WTC11 (cell line): ENCODE data around the gene COL1A1. TPM values are rescaled to one million over a fixed set of nuclear protein-coding genes. Genes with fewer than 3 reads are reported as not detected.

ENCODE experiments used
- ATAC-seq: fragments of 200-7000 bp; cut with Tn5 transposase; 2 replicates; pipeline ENCODE4 v1.10.0; 2021; ENCODE audit warnings: mild to moderate bottlenecking, moderate library complexity
- CTCF ChIA-PET: fragments of 300-600 bp; sonication (Branson Sonifier 250); formaldehyde crosslinking; loops from one replicate; lab custom pipeline; 2021; ENCODE audit warnings: antibody characterized with exemption; lab: Charles Lee
- POLR2A ChIA-PET: fragments of 350-600 bp; sonication (Branson Sonifier 250); formaldehyde crosslinking; loops from one replicate; lab custom pipeline; 2021; ENCODE audit warnings: antibody characterized with exemption; lab: Charles Lee
- DNase-seq: peaks from one replicate; pipeline ENCODE4 v3.0.0; 2021; ENCODE audit warnings: low spot score
- H3K27ac Mint-ChIP-seq: 2 replicates; pipeline ENCODE4 v1.8.0; 2021; ENCODE audit warnings: mixed read lengths
- H3K27me3 Mint-ChIP-seq: 2 replicates; pipeline ENCODE4 v1.8.0; 2021; ENCODE audit warnings: low read depth, mild to moderate bottlenecking, moderate library complexity, mixed read lengths
- H3K36me3 Mint-ChIP-seq: 2 replicates; pipeline ENCODE4 v1.8.0; 2021; ENCODE audit warnings: mixed read lengths
- H3K4me1 Mint-ChIP-seq: 2 replicates; pipeline ENCODE4 v1.8.0; 2022; ENCODE audit warnings: mixed read lengths
- H3K4me3 Mint-ChIP-seq: 2 replicates; pipeline ENCODE4 v1.8.0; 2021; ENCODE audit warnings: mild to moderate bottlenecking, moderate library complexity, mixed read lengths
- H3K9me3 Mint-ChIP-seq: 2 replicates; pipeline ENCODE4 v1.8.0; 2021; ENCODE audit warnings: mixed read lengths
- FOXK1 ChIP-seq: sonication (generic); formaldehyde crosslinking; IDR thresholded peaks from 2 replicates; pipeline ENCODE4 v1.8.0; 2022; ENCODE audit warnings: mild to moderate bottlenecking, moderate library complexity, missing genetic modification reagents
- SMAD3 ChIP-seq: sonication (generic); formaldehyde crosslinking; IDR thresholded peaks from 2 replicates; pipeline ENCODE4 v1.8.0; 2022; ENCODE audit warnings: missing genetic modification reagents, mild to moderate bottlenecking, borderline replicate concordance
- SMAD4 ChIP-seq: sonication (generic); formaldehyde crosslinking; IDR thresholded peaks from 2 replicates; pipeline ENCODE4 v1.8.0; 2022; ENCODE audit warnings: mild to moderate bottlenecking, missing genetic modification reagents
- SOX15 ChIP-seq: fragments of 250-450 bp; sonication (Bioruptor Pico); IDR thresholded peaks from 2 replicates; pipeline ENCODE4 v1.9.0; 2021; ENCODE audit warnings: mild to moderate bottlenecking
- ZNF423 ChIP-seq: fragments of 250-450 bp; sonication (Bioruptor Pico); IDR thresholded peaks from 2 replicates; pipeline ENCODE4 v2.1.2; 2022; ENCODE audit warnings: mild to moderate bottlenecking, moderate library complexity
- total RNA-seq: library from RNA; stranded (reverse); gene quantifications from 3 replicates; pipeline ENCODE4 v1.2.3, GENCODE V29; 2021
- TF ChIP-seq, protein P1 (sequence below): sonication (generic); formaldehyde crosslinking; IDR thresholded peaks from 2 replicates; pipeline ENCODE4 v1.8.0; 2022; ENCODE audit warnings: mild to moderate bottlenecking, missing genetic modification reagents
- TF ChIP-seq, protein P2 (sequence below): sonication (generic); formaldehyde crosslinking; conservative IDR thresholded peaks from 2 replicates; pipeline ENCODE4 v1.8.1; 2022; ENCODE audit warnings: mild to moderate bottlenecking, missing genetic modification reagents
- TF ChIP-seq, protein P3 (sequence below): fragments of 200-600 bp; IDR thresholded peaks from 2 replicates; pipeline ENCODE4 v1.8.0; 2022; ENCODE audit warnings: antibody characterized with exemption
- TF ChIP-seq, protein P4 (sequence below): sonication (generic); formaldehyde crosslinking; IDR thresholded peaks from 2 replicates; pipeline ENCODE4 v1.8.1; 2023; ENCODE audit warnings: mild to moderate bottlenecking, missing genetic modification reagents, moderate library complexity
- TF ChIP-seq, protein P5 (sequence below): sonication (generic); formaldehyde crosslinking; IDR thresholded peaks from 2 replicates; pipeline ENCODE4 v1.8.0; 2022; ENCODE audit warnings: mild to moderate bottlenecking, missing genetic modification reagents
- TF ChIP-seq, protein P6 (sequence below): sonication (generic); formaldehyde crosslinking; IDR thresholded peaks from 2 replicates; pipeline ENCODE4 v1.8.0; 2022; ENCODE audit warnings: missing genetic modification reagents
- TF ChIP-seq, protein P7 (sequence below): fragments of 250-450 bp; sonication (Bioruptor Pico); conservative IDR thresholded peaks from 2 replicates; pipeline ENCODE4 v1.9.0; 2021; ENCODE audit warnings: mild to moderate bottlenecking

COL1A1 gene
- total RNA-seq, 1 experiment from 2014 or later = 52.1 TPM

DNA sequence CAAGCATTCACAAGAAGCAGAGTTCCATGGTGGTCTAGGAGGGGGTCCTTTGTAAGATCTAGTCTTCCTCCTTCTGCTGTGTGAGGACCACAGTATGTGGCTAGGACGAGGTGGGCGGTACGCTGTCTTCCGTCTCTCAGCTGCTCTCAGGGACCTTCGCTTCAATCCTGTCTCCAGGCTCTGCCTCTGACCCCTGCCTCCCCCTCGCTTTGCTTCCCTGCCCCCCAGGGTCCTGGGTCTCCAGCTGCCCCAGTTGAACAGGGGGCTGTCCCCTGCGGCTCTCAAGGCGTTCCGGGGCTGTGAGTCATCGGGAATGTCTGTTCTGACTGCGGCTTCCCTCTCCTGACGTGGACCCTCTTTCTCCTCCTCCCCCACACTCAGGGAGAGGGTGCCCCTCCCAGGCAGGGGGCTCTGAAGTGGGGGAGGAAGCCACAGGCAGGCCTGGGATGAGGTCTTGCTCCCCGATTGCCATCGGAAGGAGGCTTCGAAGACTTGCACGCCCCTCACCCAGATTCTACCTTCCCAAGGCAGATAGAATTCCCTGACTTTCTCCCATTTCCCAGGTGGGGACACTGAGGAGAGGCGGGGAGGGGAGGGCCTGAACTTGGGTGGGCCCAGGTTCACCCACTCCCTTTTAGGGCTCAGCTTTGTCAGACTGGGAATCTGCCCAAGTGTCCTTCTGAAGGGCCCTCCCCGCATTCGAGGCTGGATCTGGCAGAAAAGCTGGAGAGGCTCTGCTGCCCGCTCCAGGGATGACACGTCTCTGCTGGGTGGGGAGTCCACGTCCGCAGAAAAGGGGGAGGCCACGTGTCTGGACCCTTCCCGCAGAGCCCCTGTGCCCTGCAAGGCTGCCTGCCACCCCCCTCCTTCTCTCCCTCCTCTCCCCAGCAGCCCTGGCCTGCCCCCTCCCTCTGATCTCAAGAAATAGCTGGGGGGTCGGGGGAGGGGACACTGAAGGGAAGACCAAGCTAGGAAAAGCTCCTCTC lies 9.1 kb upstream of the COL1A1 start (continued):
- TF ChIP-seq ZNF423 (CRISPR knock-in tag) = peak; percentile 90

DNA sequence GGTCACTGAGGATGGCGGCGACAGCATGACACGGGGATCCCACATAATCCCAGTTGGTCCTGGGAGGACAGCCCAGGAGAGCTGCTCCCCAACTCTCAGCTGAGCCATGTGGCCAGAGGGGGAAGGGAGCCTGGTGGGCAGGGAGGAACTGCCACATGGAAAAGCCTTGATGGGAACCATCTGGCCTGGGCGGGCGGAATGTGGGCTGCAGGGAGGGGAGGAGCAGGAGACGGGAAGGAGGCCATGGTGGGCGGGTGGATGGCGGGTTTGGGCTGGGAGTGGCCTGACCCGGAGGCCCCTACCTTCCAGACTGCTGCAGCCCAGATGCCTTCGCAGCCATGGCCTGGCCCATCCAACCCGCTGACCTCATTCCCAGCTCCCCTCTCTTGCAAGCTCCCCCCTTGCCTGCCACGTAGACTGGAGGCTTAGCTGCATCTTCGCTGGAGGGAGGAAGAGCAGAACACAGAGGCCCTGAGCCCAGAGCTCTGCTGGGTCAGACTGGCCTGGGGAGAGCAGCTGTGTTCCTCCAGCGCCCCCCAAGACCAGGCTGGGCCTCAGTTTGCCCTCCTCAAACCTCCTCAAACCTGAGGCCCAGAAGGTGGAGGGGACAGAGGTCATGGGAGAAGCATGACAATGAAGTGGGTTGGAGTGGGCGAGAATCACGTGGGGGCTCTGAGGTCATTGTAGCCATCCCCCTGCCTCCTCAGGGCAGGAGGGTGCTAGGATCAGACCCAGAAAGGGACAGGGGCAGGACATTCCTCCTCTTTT lies 8.2 kb upstream of the COL1A1 start:
- H3K4me3 Mint-ChIP-seq = no peak overlapping the region; the same call in 1 of the 2 replicates
- ATAC-seq (peak; percentile 66), DNase-seq (peak; percentile 67)
- H3K36me3 Mint-ChIP-seq = no peaks in the 10 kb centered on the region
- peaks cover 77% of the 10 kb centered on the region for H3K4me1 Mint-ChIP-seq
- no peak overlapping the region for H3K27ac Mint-ChIP-seq
- H3K9me3 Mint-ChIP-seq = no peaks in the 10 kb centered on the region
- ChIA-PET POLR2A (interaction anchor here (1.1 kb wide), 1 partner anchor 50 kb away, joined by 3 read pairs; no protein-coding TSS in a partner anchor), CTCF (interaction anchor here (0.8 to 15.3 kb wide), 9 partner anchors 9 to 153 kb away, joined by 3 to 514 read pairs (median 4); partner anchors contain the start of genes COL1A1 and TMEM92)
- H3K27me3 Mint-ChIP-seq = peaks cover 33% of the 10 kb centered on the region
- TF ChIP-seq, protein P1, sequence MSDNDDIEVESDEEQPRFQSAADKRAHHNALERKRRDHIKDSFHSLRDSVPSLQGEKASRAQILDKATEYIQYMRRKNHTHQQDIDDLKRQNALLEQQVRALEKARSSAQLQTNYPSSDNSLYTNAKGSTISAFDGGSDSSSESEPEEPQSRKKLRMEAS (CRISPR knock-in tag) = peak; percentile 49; the same call in 1 of the 2 replicates
- TF ChIP-seq, protein P2, sequence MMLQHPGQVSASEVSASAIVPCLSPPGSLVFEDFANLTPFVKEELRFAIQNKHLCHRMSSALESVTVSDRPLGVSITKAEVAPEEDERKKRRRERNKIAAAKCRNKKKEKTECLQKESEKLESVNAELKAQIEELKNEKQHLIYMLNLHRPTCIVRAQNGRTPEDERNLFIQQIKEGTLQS = no peak
- TF ChIP-seq SMAD4 (CRISPR knock-in tag) = no peak
- TF ChIP-seq, protein P3, sequence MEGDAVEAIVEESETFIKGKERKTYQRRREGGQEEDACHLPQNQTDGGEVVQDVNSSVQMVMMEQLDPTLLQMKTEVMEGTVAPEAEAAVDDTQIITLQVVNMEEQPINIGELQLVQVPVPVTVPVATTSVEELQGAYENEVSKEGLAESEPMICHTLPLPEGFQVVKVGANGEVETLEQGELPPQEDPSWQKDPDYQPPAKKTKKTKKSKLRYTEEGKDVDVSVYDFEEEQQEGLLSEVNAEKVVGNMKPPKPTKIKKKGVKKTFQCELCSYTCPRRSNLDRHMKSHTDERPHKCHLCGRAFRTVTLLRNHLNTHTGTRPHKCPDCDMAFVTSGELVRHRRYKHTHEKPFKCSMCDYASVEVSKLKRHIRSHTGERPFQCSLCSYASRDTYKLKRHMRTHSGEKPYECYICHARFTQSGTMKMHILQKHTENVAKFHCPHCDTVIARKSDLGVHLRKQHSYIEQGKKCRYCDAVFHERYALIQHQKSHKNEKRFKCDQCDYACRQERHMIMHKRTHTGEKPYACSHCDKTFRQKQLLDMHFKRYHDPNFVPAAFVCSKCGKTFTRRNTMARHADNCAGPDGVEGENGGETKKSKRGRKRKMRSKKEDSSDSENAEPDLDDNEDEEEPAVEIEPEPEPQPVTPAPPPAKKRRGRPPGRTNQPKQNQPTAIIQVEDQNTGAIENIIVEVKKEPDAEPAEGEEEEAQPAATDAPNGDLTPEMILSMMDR = no peak
- TF ChIP-seq, protein P4, sequence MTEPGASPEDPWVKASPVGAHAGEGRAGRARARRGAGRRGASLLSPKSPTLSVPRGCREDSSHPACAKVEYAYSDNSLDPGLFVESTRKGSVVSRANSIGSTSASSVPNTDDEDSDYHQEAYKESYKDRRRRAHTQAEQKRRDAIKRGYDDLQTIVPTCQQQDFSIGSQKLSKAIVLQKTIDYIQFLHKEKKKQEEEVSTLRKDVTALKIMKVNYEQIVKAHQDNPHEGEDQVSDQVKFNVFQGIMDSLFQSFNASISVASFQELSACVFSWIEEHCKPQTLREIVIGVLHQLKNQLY (CRISPR knock-in tag) = no peak
- TF ChIP-seq SOX15 (CRISPR knock-in tag) = no peak
- TF ChIP-seq, protein P5, sequence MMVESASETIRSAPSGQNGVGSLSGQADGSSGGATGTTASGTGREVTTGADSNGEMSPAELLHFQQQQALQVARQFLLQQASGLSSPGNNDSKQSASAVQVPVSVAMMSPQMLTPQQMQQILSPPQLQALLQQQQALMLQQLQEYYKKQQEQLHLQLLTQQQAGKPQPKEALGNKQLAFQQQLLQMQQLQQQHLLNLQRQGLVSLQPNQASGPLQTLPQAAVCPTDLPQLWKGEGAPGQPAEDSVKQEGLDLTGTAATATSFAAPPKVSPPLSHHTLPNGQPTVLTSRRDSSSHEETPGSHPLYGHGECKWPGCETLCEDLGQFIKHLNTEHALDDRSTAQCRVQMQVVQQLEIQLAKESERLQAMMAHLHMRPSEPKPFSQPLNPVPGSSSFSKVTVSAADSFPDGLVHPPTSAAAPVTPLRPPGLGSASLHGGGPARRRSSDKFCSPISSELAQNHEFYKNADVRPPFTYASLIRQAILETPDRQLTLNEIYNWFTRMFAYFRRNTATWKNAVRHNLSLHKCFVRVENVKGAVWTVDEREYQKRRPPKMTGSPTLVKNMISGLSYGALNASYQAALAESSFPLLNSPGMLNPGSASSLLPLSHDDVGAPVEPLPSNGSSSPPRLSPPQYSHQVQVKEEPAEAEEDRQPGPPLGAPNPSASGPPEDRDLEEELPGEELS (CRISPR knock-in tag) = no peak
- no peak for TF ChIP-seq SMAD3 (CRISPR knock-in tag)

DNA sequence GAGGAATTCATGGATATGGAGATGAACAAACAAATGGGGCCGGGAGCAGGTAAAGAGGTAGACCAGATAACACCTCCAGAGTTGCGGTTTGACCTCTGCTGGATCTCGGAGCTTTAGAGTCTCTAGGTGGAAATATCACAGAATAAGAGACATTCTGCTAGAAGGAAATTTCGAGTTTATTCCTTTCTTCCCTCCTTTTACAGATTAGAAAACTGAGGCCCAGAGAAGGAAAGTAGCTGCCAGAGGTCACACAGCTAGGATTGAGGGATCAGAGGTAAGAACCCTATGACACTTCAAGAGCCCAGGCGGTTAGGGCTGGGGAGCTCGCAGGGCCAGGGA lies 7.7 kb upstream of the COL1A1 start:
- ChIA-PET CTCF (interaction anchor here (0.8 to 15.3 kb wide), 7 partner anchors 8 to 153 kb away, joined by 3 to 514 read pairs (median 5); partner anchors contain the start of genes COL1A1 and TMEM92), POLR2A (interaction anchor here (1.1 kb wide), 1 partner anchor 51 kb away, joined by 3 read pairs; no protein-coding TSS in a partner anchor)
- no peak overlapping the region for H3K27ac Mint-ChIP-seq
- H3K9me3 Mint-ChIP-seq = no peaks in the 10 kb centered on the region
- H3K4me1 Mint-ChIP-seq = peaks cover 77% of the 10 kb centered on the region
- no peaks in the 10 kb centered on the region for H3K36me3 Mint-ChIP-seq
- TF ChIP-seq SMAD3 (CRISPR knock-in tag) = no peak
- no peak for TF ChIP-seq FOXK1
- TF ChIP-seq, protein P6, sequence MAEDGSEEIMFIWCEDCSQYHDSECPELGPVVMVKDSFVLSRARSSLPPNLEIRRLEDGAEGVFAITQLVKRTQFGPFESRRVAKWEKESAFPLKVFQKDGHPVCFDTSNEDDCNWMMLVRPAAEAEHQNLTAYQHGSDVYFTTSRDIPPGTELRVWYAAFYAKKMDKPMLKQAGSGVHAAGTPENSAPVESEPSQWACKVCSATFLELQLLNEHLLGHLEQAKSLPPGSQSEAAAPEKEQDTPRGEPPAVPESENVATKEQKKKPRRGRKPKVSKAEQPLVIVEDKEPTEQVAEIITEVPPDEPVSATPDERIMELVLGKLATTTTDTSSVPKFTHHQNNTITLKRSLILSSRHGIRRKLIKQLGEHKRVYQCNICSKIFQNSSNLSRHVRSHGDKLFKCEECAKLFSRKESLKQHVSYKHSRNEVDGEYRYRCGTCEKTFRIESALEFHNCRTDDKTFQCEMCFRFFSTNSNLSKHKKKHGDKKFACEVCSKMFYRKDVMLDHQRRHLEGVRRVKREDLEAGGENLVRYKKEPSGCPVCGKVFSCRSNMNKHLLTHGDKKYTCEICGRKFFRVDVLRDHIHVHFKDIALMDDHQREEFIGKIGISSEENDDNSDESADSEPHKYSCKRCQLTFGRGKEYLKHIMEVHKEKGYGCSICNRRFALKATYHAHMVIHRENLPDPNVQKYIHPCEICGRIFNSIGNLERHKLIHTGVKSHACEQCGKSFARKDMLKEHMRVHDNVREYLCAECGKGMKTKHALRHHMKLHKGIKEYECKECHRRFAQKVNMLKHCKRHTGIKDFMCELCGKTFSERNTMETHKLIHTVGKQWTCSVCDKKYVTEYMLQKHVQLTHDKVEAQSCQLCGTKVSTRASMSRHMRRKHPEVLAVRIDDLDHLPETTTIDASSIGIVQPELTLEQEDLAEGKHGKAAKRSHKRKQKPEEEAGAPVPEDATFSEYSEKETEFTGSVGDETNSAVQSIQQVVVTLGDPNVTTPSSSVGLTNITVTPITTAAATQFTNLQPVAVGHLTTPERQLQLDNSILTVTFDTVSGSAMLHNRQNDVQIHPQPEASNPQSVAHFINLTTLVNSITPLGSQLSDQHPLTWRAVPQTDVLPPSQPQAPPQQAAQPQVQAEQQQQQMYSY (CRISPR knock-in tag) = peak; percentile 18; the same call in 1 of the 2 replicates
- TF ChIP-seq, protein P7, sequence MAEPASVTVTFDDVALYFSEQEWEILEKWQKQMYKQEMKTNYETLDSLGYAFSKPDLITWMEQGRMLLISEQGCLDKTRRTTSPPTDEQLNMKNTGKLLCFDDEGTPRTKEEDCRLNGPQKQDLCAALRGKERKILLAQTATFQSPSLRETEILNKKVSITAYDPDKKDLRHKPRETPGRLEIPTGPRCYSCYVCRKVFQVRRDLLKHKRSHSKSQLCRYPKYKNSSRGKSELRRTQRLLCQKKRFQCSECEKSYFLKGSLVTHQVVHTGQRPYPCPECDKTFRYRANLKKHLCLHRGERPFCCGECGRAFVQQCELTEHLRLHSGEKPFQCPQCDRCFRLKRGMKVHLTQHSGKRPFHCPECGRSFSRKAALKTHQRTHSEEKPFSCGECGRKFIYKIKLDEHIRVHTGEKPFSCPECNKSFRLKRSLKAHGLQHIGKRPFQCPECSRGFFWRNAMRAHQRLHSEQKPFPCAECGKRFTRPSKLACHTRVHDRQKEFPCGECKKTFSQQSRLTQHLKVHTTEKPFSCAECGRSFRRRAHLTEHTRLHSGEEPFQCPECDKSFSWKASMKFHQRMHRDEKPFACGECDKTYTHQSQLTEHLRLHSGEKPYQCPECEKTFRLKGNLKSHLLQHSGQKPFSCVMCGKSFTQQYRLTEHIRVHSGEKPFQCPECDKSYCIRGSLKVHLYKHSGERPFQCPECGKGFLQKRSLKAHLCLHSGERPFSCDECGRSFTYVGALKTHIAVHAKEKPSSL = no peak
- H3K27me3 Mint-ChIP-seq = peaks cover 35% of the 10 kb centered on the region
- no peak overlapping the region for H3K4me3 Mint-ChIP-seq
- ATAC-seq (no peak), DNase-seq (peak; percentile 5)
